Measurements from ENCODE around the gene C10orf90. TPM values are rescaled to one million over a fixed set of nuclear protein-coding genes. Genes with fewer than 3 reads are reported as not detected.

Gene C10orf90
- total RNA-seq, 1 donor from 2014 or later, result 3.9 TPM

DNA sequence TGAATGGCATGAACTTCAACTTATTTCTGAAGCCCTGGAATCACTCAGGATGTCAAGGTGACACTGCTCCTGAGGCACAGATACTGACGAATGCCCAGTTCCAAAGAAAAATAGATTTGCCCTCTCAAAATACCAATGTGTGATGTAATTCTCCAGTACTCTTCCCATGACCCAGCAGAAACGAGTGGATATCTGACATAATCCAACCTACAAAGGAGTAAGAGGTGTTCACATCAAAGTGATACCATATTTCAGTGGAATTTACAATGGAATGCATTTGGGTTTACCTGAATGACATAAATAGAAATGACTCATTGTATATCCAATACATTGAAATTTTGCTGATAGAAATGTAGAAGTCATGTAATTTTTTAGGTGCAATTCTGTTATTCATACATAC, 161.3 kb downstream of the C10orf90 start:
- no peak for DNase-seq (ENCODE audit: low spot score)

DNA sequence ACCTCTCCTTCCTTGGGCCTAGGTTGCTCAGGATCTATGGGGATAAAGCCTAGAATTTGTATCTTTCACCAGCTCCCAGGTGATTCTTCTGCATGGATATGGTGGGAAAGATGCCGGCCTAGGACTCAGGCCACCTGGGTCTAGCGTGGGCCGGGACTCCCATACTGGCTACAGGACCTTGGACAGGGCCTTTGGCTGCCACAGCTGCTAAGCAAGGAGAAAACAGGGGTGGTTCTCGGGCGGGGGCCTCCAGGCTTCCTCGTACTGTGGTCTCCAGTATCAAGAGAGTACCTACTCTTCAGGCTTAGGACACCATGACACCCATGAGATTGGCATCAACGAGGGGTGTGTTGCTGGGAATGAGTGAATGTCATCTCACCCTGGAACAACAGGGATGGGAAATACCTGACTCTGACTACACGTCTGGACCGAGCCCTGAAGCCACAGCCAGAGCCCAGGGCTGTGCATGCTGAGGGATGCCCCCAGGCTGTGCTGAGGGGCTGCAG, 161.9 kb downstream of the C10orf90 start:
- DNase-seq (ENCODE audit: low spot score), result no peak

DNA sequence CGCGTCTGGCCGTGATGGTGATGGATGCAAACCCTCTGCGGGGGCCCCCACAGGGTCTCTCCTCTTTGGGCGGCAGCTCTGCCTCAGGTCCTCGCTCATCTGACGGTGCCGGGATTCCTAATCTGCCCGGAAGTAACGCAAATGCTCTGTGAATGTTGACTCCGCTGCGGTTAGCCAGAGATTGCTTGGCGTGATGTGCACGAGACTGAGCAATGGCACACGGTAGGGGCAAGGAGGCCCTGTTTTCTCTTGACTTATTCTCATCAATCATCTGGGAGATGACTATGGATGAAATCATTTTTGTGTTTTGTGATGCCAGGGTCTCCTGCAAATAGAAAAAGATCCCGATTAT, 165.8 kb downstream of the C10orf90 start:
- no peak for DNase-seq (ENCODE audit: low spot score)

DNA sequence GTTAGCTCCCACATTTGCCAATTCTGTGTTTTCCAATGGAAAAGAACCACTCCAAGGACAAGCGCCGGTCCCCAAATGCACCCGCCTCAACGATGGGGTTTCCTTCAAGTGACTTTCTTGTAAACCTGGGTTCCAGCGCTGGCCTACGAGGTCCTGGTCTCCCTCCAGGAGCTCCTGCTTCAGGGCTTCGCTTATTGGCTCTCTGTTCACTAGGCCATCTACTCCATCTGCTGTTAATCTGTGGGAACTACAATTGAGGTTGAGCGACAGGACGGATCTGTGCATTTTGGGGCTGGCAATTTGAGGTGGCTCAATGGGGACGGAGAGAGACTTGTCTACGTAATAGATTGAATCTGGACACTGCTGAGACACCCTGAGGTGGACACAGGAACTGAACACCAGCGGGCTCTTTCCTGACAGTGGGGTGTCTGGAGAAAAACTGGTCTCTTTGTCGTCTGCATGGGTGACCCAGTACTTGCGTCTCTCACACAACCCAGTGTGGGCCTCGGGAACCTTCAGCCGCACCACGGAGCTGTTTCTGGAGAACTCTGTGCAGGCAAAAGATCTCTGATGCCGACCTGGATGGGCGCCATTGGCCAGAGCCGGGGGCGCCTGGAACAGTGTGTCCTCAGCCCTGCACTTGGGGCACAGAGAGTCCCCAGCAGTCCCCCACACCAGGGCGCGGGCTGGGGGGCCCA, 166.3 kb downstream of the C10orf90 start:
- DNase-seq (ENCODE audit: low spot score), result no peak

DNA sequence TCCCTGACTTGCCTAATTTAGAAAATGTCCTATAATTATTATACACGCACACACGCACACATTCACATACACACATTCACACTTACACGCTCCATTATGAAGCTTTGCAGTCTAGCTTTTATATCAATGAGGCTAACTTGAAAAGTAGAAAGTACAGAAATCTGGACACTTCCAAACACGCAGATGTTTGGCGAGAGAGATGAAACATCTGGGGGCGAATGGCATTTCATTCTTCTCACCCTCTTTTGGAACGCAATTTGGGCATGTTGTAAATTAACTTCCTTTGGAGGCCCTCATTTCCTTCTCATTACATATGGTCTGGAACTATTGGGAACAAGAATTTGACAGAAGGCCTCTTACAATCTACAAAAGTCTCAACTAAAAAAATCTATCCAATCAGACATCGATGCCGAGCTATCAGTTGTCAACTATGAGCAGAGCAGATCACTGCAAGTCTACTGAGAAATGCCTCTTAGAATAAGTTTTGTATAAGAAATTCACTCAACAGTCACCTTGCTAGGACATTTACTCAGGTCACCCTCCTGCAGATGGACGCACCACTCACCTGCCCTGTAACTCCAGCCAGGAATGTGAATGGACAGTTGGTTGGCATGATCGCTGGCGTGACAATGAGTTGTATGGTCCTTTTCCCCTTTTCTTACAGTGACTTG, 167.0 kb downstream of the C10orf90 start:
- no peak for DNase-seq (ENCODE audit: low spot score)

DNA sequence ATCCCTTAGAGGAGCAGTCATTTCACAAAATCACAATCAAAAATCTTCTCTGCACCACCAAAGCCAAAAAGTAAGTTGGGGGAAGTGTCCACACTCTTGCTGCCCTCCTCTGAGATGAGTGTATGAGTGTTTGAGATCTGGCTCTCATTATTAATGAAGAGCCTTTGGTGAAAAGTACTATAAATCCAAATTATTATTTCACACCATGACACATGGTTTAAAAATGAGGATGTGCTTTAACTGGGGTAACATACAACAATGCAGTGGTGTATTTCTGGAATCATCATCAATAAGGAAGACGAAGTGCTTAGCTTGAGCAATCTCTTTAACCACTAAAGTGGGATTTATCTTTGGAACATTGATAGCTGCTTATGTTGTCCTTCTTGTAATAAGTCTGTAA, 168.1 kb downstream of the C10orf90 start:
- DNase-seq (ENCODE audit: low spot score), result no peak

DNA sequence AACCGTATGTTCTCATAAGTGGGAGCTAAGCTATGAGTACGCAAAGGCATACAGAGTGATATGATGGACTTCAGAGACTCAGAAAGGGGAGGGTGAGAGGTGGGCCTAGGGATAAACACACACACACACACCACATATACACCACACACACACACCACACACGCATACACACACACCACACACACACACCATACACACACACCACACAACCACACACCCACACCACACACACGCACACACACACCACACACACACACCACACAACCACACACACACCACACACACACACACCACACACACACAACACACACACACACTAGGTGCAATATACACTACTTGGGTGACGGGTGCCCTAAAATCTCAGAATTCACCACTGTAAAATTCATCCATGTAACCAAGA, 168.7 kb downstream of the C10orf90 start:
- no peak for DNase-seq (ENCODE audit: low spot score)

DNA sequence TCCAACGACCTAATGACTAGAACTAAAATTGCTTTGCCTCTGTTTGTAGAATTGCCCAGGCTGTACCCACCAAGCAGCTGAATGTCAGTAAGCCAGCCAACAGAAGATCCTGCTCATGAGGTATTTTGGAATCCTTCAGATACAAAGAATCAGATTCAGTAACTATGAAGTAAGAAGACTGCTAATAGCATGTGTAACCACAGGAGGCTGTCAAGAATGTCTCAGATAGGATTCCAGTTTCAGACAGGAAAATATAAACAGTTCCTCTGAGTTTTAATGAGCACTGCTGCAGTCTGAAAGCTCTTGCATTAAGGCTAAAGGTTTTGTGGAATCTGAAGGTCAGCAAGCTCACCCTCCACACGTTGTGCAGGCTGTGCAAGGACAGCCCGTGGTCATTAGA, 169.6 kb downstream of the C10orf90 start:
- no peak for DNase-seq (ENCODE audit: low spot score)

DNA sequence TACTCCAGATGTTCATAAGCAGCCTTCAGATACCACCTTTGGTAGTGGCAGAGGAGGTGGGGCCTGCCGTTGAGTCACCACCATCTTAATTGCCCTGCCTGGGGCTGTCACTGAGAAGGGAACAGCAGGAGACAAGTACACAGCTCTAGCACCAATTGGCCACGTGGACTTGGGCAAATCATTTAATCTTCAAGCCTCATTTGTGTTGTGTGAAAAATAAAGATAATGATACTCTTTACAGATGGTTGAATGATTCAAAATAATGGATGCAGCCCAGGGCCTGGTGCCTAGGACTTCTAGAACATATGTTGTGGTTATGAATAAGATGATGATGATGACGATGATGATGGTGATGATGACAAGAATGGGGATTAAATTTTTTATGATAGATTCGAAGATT, 170.3 kb downstream of the C10orf90 start:
- no peak for DNase-seq (ENCODE audit: low spot score)

DNA sequence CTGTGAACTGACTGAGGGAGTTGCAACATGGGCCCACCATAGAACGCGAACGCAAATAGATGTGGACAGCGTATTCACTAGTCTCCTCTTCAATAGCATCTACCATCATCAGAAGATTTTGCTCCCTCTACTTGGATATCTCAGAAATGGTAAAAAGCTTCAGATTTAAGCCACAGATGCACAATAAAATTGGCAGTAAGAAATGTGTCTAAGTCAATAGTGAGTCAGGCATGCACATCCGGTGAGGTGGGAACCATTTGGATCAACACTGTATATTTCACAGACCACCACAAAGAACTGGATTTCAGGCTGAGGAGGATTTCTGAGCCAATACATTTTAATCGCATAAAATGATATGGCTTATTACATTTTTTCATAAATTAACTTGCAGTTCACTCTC, 170.7 kb downstream of the C10orf90 start:
- DNase-seq (ENCODE audit: low spot score), result no peak

DNA sequence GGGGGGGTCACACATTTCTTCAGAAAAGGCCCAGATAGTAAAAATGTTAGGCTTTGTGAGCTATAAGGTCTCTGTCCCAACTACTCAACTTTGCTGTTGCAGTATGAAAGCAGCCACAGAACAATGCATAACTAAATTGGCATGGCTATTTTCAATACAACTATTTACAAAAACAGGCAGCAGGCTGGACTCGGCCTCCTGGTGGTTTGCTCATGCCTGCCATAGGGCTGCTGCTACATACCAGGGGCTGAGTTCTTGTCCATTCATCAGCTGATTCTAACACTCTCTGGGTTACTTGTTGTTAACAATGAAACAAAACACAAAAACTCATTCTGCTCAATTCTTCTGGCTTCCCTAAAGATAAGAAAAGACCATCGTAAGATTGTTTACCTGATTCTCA, 172.8 kb downstream of the C10orf90 start:
- no peak for DNase-seq (ENCODE audit: low spot score)

DNA sequence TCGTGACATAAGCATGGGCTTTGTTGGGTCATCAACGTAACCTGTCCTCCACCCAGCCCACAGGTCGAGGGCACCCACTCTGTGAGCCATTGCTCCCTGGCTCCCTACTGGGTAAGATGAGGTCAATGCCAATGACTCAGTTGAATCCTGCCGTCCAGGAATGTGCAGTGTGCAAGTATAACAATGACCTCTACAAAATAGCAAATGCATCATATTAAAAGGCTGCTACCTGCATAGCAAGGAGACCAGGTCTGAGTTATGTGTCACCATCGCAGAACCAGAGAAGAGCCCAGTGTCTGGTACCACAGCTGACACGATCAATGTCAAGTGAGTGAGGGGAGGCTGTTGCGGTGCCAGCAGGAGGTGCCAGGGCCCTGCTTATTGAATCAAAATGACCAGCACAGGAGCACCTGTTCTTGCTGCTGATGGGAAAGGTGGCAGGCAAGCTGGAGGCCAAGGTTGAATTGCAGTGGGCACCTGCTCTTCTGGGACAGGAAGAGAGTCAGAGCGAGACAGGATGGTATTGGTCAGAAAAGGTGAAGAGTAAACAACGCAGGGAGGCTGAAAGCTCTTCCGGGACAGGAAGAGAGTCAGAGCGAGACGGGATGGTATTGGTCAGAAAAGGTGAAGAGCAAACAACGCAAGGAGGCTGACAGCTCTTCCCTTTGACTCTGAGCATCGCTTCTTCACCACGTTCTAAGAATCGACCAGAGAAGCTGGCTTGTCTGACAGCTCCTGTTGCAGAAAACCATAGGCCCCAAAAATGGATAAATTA, 173.5 kb downstream of the C10orf90 start:
- DNase-seq (ENCODE audit: low spot score), result no peak

DNA sequence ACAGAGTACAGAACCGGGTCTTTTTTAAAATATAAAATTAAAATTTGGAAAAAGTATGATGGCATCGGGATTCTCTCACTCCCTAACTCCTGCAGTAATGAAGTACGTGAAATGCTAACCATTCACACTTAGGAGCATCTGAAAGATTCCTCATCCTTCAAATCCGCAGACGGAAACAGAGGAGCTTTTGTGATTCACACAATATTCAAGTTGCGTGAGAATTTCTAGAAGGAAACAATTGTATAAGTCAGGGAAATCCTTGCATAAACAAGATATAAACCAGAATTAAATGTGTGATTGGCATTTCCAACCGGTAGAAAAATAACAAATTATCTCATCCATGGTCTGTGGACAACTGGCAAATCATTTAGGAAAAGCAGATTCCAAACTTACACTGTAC, 179.0 kb downstream of the C10orf90 start:
- DNase-seq (ENCODE audit: low spot score), result no peak

DNA sequence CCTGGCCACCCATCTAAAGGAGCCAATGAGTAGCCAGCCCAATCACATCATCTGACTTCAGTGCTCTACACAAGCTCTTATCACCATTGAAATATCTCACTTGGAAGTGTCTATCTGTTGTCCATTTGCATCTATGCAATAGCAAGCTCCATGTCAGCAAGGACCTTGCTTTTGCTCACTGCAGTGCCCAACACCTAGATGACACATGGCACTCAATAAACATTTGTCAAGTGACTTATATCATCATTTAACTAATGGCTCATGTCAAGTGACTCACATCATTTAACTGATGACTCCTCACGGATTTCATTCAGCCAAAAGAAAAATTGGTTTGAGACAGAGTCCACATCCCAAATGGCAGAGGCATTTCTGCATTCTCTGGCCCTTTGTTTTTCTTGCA, 189.3 kb downstream of the C10orf90 start:
- no peak for DNase-seq (ENCODE audit: low spot score)

DNA sequence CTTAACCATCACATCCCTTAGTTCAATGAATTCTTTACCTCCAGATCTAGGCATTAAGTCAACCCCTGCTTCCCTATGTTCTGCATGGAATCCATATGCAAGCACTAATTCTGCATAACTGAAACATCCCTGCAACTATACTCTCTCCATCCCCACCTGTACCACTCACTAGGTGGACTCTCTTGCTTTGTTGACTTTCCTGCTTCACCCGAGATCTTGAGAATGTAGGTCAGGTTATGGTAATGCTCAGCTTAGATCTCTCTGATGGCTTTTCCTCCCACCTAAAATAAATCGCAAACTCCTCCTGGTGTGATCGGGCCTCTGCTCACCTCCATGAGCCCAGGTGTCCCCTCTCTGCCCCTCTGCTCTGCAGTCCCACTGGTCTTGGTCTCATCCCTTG, 189.8 kb downstream of the C10orf90 start:
- DNase-seq (ENCODE audit: low spot score), result no peak

DNA sequence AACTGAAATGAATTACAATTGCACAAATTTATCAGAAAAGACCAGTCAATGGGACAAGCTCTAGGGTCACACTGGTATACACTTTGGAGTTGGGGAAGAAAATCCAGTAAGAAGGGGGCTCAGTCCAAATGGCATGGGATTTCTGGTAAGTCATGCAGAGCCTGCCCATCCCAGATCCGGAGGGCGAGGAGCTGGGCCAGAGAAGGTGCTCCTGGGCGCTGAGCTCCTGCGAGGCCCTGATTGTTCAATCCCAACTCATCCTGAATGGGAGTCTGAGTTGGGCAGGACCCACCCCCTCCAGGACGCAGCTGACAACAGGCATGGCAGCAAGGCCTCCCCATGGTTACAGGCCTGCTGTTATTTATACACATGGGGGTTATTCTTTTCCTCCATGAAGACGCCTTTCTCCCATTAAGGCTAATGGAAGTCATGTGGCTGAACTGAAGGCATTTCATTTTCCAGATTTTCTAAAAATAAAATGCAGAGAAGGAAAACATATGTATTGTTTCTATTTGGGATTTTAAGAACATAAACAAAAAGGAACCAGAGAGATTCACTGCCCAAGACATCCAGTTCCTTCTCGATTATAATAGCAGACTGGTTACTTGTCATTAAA, 191.1 kb downstream of the C10orf90 start:
- DNase-seq (ENCODE audit: low spot score), result no peak

DNA sequence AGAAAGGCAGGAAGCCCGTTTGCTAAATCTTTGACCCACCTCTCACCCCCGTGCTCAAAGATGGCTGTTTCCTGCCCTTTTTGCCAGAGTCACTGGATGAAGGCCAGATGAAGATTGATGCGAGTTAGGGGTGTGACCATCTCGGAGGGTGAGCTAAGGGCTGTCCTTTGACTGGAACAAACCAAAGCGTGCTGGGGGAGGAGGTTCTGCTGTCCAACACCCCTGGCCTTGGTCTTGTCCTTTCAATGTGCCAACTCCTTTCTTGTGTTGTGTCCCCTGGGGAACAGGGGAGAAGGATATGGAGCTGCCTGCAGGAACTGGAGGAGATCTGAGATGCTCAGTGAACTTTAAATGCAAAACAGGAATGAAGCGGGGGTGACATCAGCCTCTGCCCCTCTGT, 191.9 kb downstream of the C10orf90 start:
- DNase-seq (ENCODE audit: low spot score), result no peak

DNA sequence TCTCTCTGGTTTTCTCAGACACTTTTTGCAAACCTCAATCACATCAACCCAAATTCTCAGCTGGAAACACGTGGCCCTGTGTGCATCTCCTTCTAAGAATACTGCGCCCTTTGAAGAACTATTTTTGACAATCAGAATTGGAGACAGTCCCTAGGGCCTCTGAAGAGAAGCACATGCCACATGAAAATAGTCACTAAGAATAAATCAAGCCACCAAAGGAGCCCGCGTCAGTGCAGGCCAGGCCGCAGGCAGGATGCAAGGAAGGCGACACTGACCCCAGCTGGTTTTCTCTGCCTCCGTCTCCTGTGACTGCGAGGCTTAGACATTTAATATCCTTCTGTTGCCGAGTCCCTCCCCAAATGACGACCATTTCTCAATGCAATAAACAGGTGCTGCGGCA, 194.2 kb downstream of the C10orf90 start:
- no peak for DNase-seq (ENCODE audit: low spot score)

DNA sequence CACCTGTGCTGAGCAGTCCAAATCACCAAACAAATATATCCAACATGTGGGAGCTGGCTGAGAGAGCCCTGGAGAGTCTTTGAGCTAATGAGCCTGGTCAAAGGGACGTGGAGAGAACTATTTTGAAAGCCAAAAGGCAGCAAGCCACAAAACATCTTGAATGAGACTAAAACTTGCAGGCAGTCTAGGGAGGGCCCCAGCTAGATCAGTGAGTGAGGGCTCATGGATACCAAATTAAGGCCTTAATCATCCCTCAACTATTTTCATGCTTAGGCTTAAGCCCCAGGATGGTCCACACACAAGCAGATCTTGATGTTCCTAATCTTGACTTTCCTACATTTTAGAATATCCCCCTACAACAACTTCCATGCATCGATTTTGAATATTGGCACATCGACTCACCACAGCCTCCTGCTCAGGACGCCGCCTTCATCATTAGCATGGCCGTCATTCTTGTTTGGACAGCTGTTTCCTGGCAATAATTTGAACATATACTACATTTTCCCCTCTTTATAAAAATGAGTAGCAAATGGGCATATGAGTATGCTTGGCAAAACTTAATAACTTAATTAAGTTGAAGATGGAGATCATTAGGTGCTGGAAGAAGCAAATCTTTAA, 195.3 kb downstream of the C10orf90 start:
- no peak for DNase-seq (ENCODE audit: low spot score)

DNA sequence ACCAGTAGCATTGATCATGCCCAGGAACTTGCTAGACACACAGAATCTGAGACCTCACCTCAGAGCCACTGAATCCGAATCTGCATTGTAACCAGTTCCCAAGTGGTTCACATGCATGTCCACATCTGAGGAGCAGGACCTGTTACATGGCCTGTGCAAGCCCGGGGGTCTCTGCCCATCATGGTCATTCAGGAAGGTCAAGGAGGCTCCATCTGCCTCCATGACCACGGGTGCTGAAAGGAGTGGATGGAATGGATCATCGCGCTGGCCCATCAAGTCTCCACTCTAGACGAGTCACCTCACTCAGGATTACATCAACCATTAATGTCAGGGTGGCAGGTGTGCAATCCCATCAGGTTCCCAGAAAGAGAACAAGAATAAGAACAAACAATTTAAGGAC, 196.5 kb downstream of the C10orf90 start:
- no peak for DNase-seq (ENCODE audit: low spot score)

DNA sequence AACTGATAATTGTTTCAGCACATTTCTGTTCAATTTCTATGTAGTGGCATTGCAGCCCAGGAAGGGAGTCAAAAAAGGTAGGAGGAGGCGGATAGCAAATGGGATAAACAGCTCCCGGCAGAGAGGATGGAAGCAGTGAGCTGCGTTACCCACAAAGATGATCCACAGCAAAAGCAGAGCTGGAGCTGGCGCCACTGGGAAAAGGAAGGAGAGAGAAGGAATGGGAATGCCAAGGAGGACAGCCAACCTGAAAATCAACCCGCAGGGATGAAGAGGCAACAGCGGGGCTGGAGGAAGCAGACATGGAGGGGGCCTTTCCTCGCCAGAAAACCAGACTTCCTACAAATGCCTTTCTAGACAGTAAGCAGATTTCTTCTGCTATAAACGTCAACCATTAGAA, 199.5 kb downstream of the C10orf90 start:
- no peak for DNase-seq (ENCODE audit: low spot score)

DNA sequence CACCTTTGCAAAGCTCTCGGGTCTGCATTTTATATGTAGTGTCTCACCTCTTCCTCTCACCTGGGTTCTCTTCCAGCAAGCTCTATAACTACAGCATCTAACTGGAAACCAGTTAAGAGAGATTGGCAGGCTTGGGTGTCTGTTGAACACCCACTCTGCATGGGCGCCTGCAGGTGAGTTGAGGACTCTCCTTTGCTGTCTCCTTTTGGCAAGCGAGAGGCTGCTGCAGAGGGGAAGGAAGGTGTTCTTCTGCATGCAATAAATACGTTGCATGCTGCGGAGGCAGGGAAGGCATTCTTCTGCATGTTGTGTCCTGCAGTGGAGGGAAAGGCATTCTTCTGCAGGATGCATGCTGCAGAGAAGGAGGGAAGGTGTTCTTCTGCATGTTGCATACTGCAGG, 200.8 kb downstream of the C10orf90 start:
- no peak for DNase-seq (ENCODE audit: low spot score)
